Keratinocyte (primary cell): ENCODE data around the gene RTL1.

Experiments used
- EZH2 ChIP-seq: IDR thresholded peaks from one replicate; pipeline ENCODE4 v1.6.1; 2012; ENCODE audit warnings: inconsistent platforms, mild to moderate bottlenecking, low read length, moderate library complexity
- TF ChIP-seq, protein P1 (sequence below), 3 experiments: IDR thresholded peaks in 1 of 3; conservative IDR thresholded peaks in 1 of 3; optimal IDR thresholded peaks in 1 of 3; 2 replicates in 2 of 3; 3 replicates in 1 of 3; pipeline versions ENCODE3 to v1.5.1; 2011; ENCODE audit warnings: low read length in 3 of 3, mild to moderate bottlenecking in 3 of 3, moderate library complexity in 2 of 3, control low read depth in 1 of 3, inconsistent platforms in 1 of 3; ENCODE audit not compliant: insufficient read depth in 2 of 3; ENCODE audit errors: extremely low read depth in 1 of 3

DNA sequence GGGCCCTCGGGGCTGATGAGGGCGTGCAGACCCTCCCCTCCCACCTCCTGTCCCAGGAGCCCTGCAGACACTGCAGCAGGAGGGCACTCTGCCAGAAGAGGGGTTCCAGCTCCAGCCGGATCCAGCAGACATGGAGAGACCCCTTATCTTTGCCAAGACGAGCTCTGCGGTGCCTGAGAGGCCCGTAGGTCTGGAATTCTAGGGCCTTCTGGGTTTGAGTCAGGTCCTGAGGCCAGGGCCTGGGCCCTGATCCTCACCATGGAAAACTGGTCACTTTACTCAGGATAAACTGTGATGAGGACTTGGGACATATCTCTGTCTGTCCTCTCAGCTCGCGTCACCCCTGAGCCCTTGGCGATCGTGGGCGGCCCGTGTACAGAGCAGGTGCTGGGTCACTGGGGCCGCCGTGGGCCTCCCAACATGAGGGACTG lies 63.8 kb downstream of the RTL1 start:
- TF ChIP-seq, protein P1, sequence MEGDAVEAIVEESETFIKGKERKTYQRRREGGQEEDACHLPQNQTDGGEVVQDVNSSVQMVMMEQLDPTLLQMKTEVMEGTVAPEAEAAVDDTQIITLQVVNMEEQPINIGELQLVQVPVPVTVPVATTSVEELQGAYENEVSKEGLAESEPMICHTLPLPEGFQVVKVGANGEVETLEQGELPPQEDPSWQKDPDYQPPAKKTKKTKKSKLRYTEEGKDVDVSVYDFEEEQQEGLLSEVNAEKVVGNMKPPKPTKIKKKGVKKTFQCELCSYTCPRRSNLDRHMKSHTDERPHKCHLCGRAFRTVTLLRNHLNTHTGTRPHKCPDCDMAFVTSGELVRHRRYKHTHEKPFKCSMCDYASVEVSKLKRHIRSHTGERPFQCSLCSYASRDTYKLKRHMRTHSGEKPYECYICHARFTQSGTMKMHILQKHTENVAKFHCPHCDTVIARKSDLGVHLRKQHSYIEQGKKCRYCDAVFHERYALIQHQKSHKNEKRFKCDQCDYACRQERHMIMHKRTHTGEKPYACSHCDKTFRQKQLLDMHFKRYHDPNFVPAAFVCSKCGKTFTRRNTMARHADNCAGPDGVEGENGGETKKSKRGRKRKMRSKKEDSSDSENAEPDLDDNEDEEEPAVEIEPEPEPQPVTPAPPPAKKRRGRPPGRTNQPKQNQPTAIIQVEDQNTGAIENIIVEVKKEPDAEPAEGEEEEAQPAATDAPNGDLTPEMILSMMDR (optimal IDR thresholded peaks at IDR 0.05 in 1 of 3, IDR thresholded peaks at IDR 0.05 in 1 of 3, conservative IDR thresholded peaks at IDR 0.05 in 1 of 3; ENCODE audit: extremely low read depth in 1 of 3, insufficient read depth in 2 of 3, low read length in 3 of 3) = no peak
- TF ChIP-seq EZH2 = no peak
